ENCODE measurements around the gene CIITA.

- TF ChIP-seq CTCF (IDR thresholded peaks at IDR 0.05), result no peak
- no peak for TF ChIP-seq POLR2A (IDR thresholded peaks at IDR 0.05)
Measured at GRCh38 chr16:10868596-10869469, 8.2 kb upstream of the CIITA start.

All from Peyer's patch (tissue), 4 donors.